Measurements from ENCODE around the gene TECPR1.
A peak's percentile ranks its signal among the peaks of the same experiment; 100 is the strongest.

The TECPR1 gene, protein sequence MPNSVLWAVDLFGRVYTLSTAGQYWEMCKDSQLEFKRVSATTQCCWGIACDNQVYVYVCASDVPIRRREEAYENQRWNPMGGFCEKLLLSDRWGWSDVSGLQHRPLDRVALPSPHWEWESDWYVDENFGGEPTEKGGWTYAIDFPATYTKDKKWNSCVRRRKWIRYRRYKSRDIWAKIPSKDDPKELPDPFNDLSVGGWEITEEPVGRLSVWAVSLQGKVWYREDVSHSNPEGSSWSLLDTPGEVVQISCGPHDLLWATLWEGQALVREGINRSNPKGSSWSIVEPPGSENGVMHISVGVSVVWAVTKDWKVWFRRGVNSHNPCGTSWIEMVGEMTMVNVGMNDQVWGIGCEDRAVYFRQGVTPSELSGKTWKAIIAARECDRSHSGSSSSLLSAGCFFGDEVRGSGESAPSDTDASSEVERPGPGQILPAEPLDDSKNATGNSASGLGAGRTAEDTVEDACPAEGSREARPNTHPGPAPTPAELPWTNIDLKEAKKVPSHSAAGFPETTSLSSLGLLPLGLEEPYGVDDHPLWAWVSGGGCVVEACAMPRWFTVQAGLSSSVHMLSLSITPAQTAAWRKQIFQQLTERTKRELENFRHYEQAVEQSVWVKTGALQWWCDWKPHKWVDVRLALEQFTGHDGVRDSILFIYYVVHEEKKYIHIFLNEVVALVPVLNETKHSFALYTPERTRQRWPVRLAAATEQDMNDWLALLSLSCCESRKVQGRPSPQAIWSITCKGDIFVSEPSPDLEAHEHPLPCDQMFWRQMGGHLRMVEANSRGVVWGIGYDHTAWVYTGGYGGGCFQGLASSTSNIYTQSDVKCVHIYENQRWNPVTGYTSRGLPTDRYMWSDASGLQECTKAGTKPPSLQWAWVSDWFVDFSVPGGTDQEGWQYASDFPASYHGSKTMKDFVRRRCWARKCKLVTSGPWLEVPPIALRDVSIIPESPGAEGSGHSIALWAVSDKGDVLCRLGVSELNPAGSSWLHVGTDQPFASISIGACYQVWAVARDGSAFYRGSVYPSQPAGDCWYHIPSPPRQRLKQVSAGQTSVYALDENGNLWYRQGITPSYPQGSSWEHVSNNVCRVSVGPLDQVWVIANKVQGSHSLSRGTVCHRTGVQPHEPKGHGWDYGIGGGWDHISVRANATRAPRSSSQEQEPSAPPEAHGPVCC

DNA sequence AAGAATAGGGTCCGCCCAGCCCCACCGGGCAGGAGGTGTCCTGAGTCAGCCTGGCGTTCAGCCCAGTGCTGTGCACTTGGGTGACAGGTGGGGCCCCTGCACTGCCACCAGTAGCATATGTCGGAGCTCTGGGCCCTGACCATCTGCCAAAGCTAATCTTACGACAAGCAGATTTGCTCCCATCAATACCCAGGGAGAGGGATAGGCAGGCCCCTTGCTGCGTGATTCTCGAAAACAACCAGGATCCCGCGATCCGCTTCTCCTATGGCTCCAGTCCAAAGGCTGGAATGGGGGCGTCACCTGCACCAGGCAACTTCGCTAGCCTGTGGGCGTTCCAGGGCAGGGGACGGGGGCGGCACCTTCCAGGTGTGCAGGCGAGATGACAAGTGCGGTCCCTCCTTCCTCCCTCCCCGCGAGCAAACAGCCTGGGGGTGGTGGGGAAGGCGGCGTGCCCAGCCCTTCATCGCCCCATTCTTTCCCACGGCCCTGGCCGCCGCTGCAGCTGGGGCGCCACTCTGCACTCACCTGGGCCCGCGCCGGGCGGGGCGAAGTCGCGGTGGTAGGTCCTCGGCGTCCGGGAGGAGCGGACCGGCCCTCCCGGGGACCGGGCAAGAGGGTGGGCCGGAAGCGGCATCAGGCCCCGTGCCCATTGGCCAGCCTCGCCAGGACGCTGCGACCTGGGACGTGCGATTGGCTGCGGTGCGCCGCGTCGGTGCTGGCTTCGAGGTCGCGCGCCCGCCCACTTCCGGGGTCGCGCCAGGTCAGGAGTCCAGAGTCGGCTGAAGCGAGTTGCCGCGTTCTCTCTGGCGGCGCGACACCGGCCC lies at the start of gene TECPR1:
TSS of gene TECPR1 (minus strand) at position 632 of the 824 bp plus-strand sequence. CDS start 6,086 bp downstream, outside the sequence.
- DNase-seq = peak; percentile 61

DNA sequence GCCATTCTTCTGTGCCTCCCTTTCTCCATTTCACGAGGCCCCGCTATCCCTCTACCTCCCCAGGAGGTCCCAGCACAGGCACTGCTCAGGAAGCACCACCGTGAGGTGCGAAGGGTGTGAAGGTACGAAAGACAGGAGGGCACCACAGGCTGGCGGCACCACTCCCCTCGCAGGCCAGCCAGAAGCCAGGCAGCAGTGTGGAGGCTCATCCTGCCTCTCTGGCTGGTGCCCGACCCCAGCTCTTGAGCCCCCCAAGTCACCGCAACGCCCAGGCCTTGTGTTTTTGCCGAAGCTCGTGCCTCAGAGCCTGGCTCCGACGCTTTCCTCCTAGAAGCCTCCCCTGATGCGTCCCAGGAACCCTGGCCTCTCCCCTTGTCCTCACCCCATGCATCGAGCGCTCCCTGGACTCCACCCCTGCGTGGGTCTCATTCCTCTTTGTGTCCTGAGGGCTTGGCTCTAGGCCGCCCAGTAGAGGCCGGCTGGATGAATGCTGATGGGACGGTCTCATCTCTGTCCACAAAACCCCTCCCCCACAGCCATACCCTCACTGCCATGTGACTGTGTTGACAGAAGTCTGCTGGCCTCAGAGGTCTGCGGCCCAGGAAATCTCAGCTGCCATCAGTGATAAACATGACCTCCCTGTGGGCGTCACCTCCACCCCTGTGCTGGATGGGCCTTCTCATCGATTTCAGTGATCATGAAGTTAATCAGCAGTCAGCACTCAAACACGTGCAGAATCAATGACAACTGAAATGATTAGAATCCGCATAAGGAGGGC lies 48.8 kb upstream of the TECPR1 start:
- DNase-seq = no peak

GRCh38 chr7:98297626-98298286 lies 45.7 kb upstream of the TECPR1 start:
- DNase-seq = no peak

DNA sequence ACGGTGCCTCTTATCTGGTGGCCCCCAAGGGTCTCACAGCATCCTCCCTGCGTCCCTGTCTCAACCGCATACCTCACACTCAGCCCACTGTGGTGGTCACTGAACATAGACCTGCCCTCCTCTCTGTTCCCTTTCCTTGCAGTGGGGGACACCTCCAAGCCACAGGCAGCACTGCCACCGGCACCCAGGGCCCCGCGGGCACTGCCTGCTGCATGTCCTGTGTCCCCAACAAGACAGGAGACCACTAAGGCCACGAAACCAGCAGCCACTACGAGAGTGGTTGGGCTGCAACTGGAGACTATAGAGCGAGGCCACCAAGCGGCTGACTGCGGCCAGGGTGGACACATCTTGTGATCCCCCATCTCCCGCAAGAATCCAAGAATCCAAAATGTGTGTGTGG lies 44.8 kb upstream of the TECPR1 start:
- no peak for DNase-seq

- no peak for DNase-seq
Observed at GRCh38 chr7:98295467-98296192, 43.6 kb upstream of the TECPR1 start.

- DNase-seq = no peak
Observed at GRCh38 chr7:98294798-98295382, 42.9 kb upstream of the TECPR1 start.

- no peak for DNase-seq
Observed at GRCh38 chr7:98294326-98294725, 42.3 kb upstream of the TECPR1 start.

DNA sequence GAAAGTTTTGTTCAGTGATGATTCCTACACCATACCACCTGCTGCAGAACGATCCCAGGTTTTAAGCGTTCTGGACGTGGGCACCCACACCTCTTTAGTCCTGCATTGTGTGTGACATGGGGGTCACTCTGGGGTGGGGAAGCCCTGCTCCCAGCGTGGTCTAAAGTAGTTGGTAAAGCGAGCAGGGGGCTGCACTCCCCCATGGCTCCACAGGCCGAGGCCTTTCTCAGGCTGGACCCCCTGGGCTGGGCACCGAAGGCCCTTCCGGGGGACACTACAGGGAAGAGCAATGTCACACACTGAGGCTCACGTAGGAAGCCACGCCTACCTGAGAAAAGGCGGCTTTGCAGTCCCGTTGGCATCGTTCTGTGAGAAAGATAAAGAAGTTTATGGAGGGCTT lies 41.7 kb upstream of the TECPR1 start:
- DNase-seq = no peak

GRCh38 chr7:98293265-98293664 lies 41.2 kb upstream of the TECPR1 start:
- DNase-seq = no peak

DNA sequence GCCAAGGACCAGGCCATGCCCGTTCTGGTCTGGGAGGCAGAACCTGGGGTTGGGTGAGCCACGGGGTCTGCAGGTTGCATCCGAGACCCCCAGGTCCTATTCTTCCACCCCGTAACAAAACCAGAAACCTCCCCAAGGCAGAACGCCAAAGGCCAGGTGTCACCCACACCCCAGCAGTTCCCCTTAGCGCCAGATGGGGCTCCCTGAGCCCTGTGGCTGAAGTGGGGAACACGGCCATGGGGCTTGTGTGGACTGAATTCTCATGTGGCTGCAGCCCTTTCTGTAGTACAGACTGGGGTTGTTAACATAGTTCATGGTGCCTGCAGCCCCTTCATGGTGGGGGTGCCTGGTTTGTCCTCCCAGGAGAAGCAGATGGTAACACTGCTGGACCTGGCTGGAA lies 39.7 kb upstream of the TECPR1 start:
- no peak for DNase-seq

GRCh38 chr7:98289333-98289875 lies 37.4 kb upstream of the TECPR1 start:
- DNase-seq = no peak

DNA sequence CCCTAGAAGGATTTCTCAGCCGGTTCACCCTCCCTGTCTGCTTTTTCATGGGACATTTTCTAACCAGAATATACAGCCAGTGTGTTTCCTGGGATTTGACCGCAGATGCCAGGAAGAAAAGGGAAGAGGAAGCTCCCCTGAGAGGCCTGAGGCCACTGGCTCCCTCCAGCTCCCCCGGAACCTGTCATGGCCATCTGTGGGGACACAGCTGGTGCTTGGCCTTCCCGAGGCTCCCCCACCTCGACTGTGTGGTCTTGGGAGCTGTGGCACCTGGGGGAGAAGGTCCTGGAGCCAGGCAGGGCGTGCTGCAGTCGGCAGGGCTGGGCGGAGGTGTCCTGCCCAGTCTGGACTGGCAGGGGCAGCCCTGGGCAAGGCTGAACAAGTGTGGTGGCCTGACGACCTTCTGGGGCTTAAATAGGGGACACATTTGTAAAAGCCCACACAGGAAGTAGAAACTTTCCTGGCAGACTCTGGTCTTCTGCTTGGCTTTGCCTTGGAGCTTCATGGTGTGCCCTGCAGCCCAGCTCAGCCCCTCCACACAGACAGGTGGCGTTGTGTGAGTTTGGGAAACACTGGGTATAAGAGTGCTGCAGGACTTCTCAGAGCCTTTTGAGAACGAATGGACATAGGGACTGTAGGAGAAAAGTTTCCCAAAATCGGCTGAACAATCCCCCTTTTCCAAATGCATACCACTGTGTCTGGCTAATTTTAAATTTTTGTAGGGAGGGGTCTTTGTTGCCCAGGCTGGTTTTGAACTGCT lies 36.2 kb upstream of the TECPR1 start:
- no peak for DNase-seq

GRCh38 chr7:98287486-98287959 lies 35.5 kb upstream of the TECPR1 start:
- no peak for DNase-seq

GRCh38 chr7:98286701-98287485 lies 34.9 kb upstream of the TECPR1 start:
- DNase-seq = no peak

DNA sequence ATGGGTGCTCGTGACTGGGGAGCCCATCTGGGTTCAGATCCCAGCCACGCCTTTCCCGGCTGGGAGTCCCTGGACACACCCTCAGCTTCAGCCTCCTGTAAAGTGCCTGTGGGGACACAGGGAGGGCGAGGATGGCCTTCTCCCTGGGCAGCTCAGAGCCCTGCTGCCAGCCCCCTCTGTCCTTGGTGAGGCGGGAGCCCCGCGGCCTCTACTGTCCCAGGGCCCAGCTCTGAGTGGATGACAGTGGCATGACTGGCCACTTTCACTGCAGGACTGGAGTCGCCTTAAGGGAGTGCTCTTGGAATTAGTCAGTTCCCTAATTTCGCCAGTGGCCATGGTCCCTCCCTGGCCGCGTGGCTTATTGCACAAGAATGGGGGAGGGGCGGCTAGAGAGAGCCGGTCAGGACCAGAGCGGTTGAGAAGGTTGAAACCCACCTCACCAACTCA lies 34.1 kb upstream of the TECPR1 start:
- no peak for DNase-seq

DNA sequence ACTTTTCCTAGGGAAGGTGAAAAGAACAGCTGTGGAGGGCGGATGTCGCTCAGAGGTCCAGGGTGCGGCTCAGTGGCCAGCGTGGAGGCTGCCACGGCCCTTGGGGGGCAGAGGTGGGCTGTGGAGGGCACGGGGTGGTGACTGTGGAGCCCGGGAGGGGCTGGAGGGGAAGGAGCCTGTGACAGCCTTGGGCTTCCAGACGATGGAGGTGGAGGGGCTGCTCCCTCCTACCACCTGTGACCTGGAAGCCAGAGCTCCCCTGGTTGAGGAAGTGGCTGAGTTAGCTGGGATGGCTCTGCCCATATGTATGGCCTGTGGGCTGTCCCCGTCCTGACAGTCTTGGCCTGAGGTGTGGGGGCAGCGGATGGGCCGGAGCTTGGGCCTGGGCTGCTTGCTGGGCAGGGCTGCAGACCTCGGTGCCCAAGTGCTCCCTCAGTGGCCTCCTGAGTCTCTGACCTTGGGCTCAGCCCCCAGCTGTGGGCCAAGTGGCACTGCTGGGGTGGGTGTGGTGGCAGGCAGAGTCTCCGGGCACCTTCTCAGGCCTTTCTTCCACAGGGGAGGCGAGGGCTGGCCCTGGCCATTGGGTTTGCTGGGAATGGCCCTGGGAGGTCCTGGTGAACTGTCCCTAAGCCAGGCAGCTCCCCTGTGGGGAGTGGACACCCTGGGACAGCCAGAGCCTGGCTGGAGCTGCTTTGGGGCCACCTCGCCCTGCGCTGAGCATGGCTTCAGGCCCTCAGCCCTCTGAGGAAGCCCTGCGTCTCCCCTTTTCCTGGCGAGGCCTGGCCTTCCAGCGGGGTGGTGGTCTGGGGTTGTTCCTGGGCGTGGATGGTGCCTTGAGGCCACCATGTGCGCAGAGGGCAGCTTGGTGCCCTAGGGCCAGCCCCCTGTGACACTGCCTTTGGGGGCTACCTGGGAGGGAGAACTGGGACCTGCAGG lies 33.4 kb upstream of the TECPR1 start:
- DNase-seq = no peak
